PC-3 (cell line): ENCODE results near the gene PRTG. TPM values are rescaled to one million over a fixed set of nuclear protein-coding genes. Genes with fewer than 3 reads are reported as not detected.

Experiments used
- ATAC-seq: fragments of 200-7000 bp; cut with Tn5 transposase; 2 replicates; pipeline ENCODE4 v1.9.1; 2020; ENCODE audit warnings: mild to moderate bottlenecking, moderate library complexity
- BruUV-seq: library from RNA; stranded (reverse); fragments of 400-500 nt; replicated peaks from 2 replicates; lab custom pipeline; 2021; lab: Mats Ljungman, UMichigan
- CTCF ChIA-PET: fragments of 300-600 bp; sonication (Branson Sonifier 250); formaldehyde crosslinking; loops from one replicate; lab custom pipeline; 2022; ENCODE audit warnings: antibody characterized with exemption; lab: Charles Lee
- POLR2A ChIA-PET: fragments of 300-600 bp; sonication (Branson Sonifier 250); formaldehyde crosslinking; loops from one replicate; lab custom pipeline; 2022; ENCODE audit warnings: antibody characterized with exemption; ENCODE audit not compliant: unreplicated experiment; lab: Charles Lee
- DNase-seq: peaks from one replicate; pipeline ENCODE4 v3.0.0-alpha.2; 2015
- H2AFZ ChIP-seq: fragments of 300-600 bp; sonication (generic); 2 replicates; pipeline ENCODE4 v1.6.0; 2016; ENCODE audit warnings: antibody characterized with exemption, low read length
- H3F3A ChIP-seq: fragments of 300-600 bp; sonication (generic); one replicate; pipeline ENCODE4 v1.6.0; 2017; ENCODE audit warnings: antibody characterized with exemption, low read length, control low read depth, mild to moderate bottlenecking; ENCODE audit not compliant: unreplicated experiment
- H3K27ac ChIP-seq: fragments of 300-600 bp; sonication (generic); 2 replicates; pipeline ENCODE4 v1.5.1; 2016; ENCODE audit warnings: mild to moderate bottlenecking, low read length
- H3K27me3 ChIP-seq: fragments of 300-600 bp; sonication (generic); 2 replicates; pipeline ENCODE4 v1.6.1; 2016; ENCODE audit warnings: low read length, mixed read lengths
- H3K36me3 ChIP-seq: fragments of 300-600 bp; sonication (generic); 2 replicates; pipeline ENCODE4 v1.6.1; 2016; ENCODE audit warnings: low read depth, mixed run types, low read length, mixed read lengths
- H3K4me1 ChIP-seq: fragments of 300-600 bp; sonication (generic); 2 replicates; pipeline ENCODE4 v1.5.1; 2016; ENCODE audit warnings: low read length; ENCODE audit not compliant: insufficient read depth
- H3K4me2 ChIP-seq: fragments of 300-600 bp; sonication (generic); 2 replicates; pipeline ENCODE4 v1.6.0; 2016; ENCODE audit warnings: low read length
- H3K4me3 ChIP-seq: fragments of 300-600 bp; sonication (generic); 2 replicates; pipeline ENCODE4 v1.5.1; 2016; ENCODE audit warnings: mild to moderate bottlenecking, low read length, mixed read lengths
- H3K79me2 ChIP-seq: fragments of 300-600 bp; sonication (generic); 2 replicates; pipeline ENCODE4 v1.6.1; 2017; ENCODE audit warnings: low read length, mixed read lengths
- H3K9ac ChIP-seq: fragments of 300-600 bp; sonication (generic); 2 replicates; pipeline ENCODE4 v1.6.0; 2016; ENCODE audit warnings: mild to moderate bottlenecking, low read length
- H3K9me2 ChIP-seq: fragments of 300-600 bp; sonication (generic); replicated peaks from 2 replicates; pipeline ENCODE4 v1.6.1; 2016; ENCODE audit warnings: mixed run types, low read length, mixed read lengths
- H3K9me3 ChIP-seq: fragments of 300-600 bp; sonication (generic); 2 replicates; pipeline ENCODE4 v1.6.1; 2016; ENCODE audit warnings: low read length, mixed read lengths
- H4K20me1 ChIP-seq: fragments of 300-600 bp; sonication (generic); 2 replicates; pipeline ENCODE4 v1.6.1; 2016; ENCODE audit warnings: low read length, mixed read lengths
- EZH2 ChIP-seq: fragments of 300-600 bp; sonication (generic); IDR thresholded peaks from one replicate; pipeline ENCODE4 v1.6.1; 2017; ENCODE audit warnings: antibody characterized with exemption, mild to moderate bottlenecking, low read length; ENCODE audit not compliant: unreplicated experiment
- EZH2phosphoT487 ChIP-seq: fragments of 300-600 bp; sonication (generic); IDR thresholded peaks from 2 replicates; pipeline ENCODE4 v1.6.1; 2018; ENCODE audit warnings: mild to moderate bottlenecking, antibody characterized with exemption, low read length, borderline replicate concordance
- intact Hi-C: fragments of 100-400 bp; cut with micrococcal nuclease; formaldehyde crosslinking; loops from 2 replicates; pipeline ENCODE4 v1.9.0; 2023
- total RNA-seq: library from RNA; depleted of rRNA; stranded (reverse); fragments of >200 nt; gene quantifications from 2 replicates; pipeline ENCODE4 v1.2.3, GENCODE V29; 2014
- TF ChIP-seq, protein P1 (sequence below): fragments of 300-600 bp; sonication (generic); conservative IDR thresholded peaks from 2 replicates; pipeline ENCODE4 v1.5.1; 2017; ENCODE audit warnings: antibody characterized with exemption, low read depth, mild to moderate bottlenecking, low read length

The PRTG gene
- total RNA-seq, 1 experiment from 2014 or later = 5.2 TPM

GRCh38 chr15:55770806-55771205 lies 27.9 kb upstream of the PRTG start:
- Histone ChIP-seq H3K4me1 (no peaks in the 10 kb centered on the region), H3K4me2 (no peak overlapping the region), H3K27me3 (no peaks in the 10 kb centered on the region), H3K36me3 (no peaks in the 10 kb centered on the region), H2AFZ (no peak overlapping the region), H3K79me2 (no peaks in the 10 kb centered on the region), H4K20me1 (no peaks in the 10 kb centered on the region), H3F3A (no peaks in the 10 kb centered on the region), H3K27ac (no peak overlapping the region), H3K9me3 (no peaks in the 10 kb centered on the region), H3K9me2 (no peaks in the 10 kb centered on the region), H3K4me3 (no peak overlapping the region), H3K9ac (no peak overlapping the region)
- TF ChIP-seq EZH2phosphoT487 (no peak), EZH2 (no peak)
- TF ChIP-seq, protein P1, sequence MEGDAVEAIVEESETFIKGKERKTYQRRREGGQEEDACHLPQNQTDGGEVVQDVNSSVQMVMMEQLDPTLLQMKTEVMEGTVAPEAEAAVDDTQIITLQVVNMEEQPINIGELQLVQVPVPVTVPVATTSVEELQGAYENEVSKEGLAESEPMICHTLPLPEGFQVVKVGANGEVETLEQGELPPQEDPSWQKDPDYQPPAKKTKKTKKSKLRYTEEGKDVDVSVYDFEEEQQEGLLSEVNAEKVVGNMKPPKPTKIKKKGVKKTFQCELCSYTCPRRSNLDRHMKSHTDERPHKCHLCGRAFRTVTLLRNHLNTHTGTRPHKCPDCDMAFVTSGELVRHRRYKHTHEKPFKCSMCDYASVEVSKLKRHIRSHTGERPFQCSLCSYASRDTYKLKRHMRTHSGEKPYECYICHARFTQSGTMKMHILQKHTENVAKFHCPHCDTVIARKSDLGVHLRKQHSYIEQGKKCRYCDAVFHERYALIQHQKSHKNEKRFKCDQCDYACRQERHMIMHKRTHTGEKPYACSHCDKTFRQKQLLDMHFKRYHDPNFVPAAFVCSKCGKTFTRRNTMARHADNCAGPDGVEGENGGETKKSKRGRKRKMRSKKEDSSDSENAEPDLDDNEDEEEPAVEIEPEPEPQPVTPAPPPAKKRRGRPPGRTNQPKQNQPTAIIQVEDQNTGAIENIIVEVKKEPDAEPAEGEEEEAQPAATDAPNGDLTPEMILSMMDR = no peak
- ATAC-seq = no peak
- intact Hi-C loops = no loop called here
- no TSS peak for BruUV-seq
- DNase-seq = no peak
- POLR2A ChIA-PET = no interaction called here
- CTCF ChIA-PET = no interaction called here

DNA sequence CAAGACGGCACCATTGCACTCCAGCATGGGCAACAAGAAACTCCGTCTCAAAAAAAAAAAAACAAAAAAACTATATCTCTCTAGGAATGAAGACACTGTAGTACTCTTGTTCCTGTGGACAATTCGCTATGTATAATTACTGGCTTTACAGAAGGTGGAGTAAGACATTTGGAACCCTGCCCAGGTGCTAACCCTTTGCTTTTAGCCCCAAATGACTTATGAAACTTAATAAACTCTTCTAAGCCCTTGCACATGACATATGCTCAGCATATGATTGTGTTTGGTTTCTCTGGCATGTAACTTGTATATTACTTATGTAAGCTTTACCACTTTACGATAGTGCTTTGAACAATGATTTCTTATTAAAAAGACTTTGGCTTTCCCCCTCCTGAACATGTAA lies 27.3 kb upstream of the PRTG start:
- no peak overlapping the region for H3K27ac ChIP-seq
- intact Hi-C loops = no loop called here
- BruUV-seq = no TSS peak
- H3K9me3 ChIP-seq = no peaks in the 10 kb centered on the region
- H2AFZ ChIP-seq = no peak overlapping the region
- H3K36me3 ChIP-seq = no peaks in the 10 kb centered on the region
- ChIA-PET POLR2A (no interaction called here), CTCF (no interaction called here)
- no peak overlapping the region for H3K4me3 ChIP-seq
- TF ChIP-seq, protein P1 = no peak
- TF ChIP-seq EZH2phosphoT487 = no peak
- TF ChIP-seq EZH2 = no peak
- no peak for ATAC-seq
- H3K9me2 ChIP-seq = no peaks in the 10 kb centered on the region
- H4K20me1 ChIP-seq = no peaks in the 10 kb centered on the region
- H3F3A ChIP-seq = no peaks in the 10 kb centered on the region
- H3K4me2 ChIP-seq = no peak overlapping the region
- no peaks in the 10 kb centered on the region for H3K4me1 ChIP-seq
- no peak for DNase-seq
- no peaks in the 10 kb centered on the region for H3K79me2 ChIP-seq
- H3K9ac ChIP-seq = no peak overlapping the region
- H3K27me3 ChIP-seq = no peaks in the 10 kb centered on the region

DNA sequence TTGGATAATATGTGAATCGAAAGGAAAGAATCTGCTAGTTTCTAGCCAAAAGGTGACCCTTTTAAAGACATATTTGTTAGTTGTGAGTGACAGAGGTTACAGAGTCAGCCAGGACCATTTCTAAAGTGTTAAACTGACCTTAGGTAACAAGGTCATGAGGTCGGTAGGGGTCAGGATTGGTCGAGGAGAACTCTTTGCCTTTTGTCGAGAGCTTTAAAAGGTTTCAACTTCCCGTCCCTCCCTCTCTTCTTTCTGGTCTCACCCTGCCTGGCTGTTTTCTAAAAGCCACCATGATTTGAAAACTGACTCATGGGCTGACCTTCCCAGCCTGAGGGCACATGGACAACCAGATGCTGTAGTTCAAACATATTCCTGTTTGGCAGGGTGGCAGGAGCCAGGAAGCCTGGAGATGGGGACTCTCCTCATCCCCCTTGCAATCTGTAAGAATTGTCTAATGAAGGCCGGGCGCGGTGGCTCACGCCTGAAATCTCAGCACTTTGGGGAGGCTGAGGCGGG lies 25.8 kb upstream of the PRTG start:
- intact Hi-C loops = no loop called here
- no peak for TF ChIP-seq EZH2phosphoT487
- TF ChIP-seq EZH2 = no peak
- TF ChIP-seq, protein P1 = no peak
- Histone ChIP-seq H3K27ac (no peak overlapping the region), H3K79me2 (no peaks in the 10 kb centered on the region), H3K4me3 (no peak overlapping the region), H3K36me3 (no peaks in the 10 kb centered on the region), H3K9me2 (no peaks in the 10 kb centered on the region), H2AFZ (no peak overlapping the region), H3K4me1 (no peaks in the 10 kb centered on the region), H3K9ac (no peak overlapping the region), H4K20me1 (no peaks in the 10 kb centered on the region), H3K9me3 (no peaks in the 10 kb centered on the region), H3K27me3 (no peaks in the 10 kb centered on the region), H3K4me2 (no peak overlapping the region), H3F3A (no peaks in the 10 kb centered on the region)
- ATAC-seq (no peak), DNase-seq (peak; percentile 24)
- no TSS peak for BruUV-seq
- ChIA-PET CTCF (no interaction called here), POLR2A (no interaction called here)
